NCI-H526 (cell line): ENCODE results near the gene MYBPC2.

Experiments
- DNase-seq, 2 experiments: peaks; one replicate each; lab custom pipeline; 2025; lab: John Stamatoyannopoulos, UW

MYBPC2 gene

DNA sequence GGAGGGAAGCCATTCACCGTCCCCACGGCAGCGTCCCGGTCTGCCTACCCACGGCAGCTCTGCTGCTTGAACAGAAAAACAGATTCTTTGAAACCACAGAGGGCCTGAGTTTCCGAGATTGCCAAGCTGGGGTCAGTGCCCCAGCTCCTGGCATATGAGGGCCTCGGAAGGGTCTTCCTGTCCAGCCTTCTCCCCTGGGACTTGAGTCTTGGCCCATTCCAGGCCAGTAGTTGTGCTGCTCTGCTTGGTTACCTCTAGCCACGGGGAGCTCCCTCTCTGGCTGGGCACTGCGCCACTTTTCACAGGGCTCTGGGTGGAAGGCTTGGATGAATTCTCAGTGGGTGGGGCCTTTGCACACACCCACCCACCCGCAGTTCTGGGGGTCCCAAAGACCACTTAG, 22.6 kb upstream of the MYBPC2 start:
- no peak for DNase-seq

GRCh38 chr19:50412419-50412818, 20.3 kb upstream of the MYBPC2 start:
- DNase-seq, result no peak

- no peak for DNase-seq
These were observed 19.6 kb upstream of the MYBPC2 start for GRCh38 chr19:50413096-50413495.

DNA sequence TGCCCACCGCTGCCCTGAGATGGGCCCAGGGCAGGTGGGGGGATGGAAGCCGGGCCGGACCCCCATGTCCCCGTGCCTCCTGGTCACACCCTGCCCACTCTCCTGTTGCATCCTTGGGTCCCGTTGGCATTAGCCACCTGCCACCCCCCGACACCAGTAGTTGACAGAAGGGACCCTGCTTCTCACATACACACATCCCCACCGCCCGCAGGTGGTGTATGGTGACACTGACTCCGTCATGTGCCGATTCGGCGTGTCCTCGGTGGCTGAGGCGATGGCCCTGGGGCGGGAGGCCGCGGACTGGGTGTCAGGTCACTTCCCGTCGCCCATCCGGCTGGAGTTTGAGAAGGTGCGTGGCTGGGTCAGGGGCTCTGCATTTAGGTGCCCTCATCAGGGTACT, 19.2 kb upstream of the MYBPC2 start:
- no peak for DNase-seq

DNA sequence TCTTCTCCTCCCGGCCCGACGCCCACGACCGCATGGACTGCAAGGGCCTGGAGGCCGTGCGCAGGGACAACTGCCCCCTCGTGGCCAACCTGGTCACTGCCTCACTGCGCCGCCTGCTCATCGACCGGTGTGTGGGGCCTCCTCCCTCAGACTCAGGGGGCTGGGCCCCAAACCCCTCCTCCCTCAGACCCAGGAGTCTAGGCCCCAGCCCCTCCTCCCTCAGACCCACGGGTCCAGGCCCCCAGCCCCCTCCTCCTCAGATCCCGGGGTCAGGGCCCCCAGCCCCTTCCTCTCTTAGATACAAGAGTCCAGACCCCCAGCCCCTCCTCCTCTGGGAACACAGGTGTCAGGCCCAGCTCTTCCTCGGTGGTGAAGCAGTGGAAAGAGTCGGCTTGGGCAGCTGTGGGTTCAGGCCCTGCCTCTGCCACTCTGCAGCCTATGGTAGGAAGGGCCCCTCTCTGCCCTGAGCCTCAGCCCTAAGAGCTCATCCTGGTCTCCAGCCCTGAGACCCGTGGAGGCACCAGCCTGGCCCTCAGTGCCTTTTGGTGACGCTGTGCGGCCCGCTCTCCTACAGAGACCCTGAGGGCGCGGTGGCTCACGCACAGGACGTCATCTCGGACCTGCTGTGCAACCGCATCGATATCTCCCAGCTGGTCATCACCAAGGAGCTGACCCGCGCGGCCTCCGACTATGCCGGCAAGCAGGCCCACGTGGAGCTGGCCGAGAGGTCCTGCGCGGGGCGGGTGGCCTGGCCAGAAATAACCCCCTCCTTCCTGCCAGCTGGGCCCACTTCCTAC, 17.6 kb upstream of the MYBPC2 start:
- DNase-seq, result peak; percentile 52 to 84

DNA sequence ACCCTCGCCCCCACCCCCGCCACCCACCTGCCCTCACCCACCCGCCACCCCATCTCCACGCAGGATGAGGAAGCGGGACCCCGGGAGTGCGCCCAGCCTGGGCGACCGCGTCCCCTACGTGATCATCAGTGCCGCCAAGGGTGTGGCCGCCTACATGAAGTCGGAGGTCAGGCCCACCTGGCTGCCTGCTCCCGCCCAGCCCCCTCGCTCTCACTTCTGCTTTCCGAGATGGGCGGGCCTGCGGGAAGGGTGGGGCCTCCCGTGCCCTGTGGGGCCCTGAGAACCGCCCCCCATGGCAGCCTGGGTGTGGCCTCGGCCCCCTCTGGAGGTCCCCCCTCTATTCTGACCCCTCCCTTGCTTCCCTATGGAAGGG, 17.0 kb upstream of the MYBPC2 start:
- DNase-seq, result no peak

- DNase-seq, result no peak
These were observed 16.4 kb upstream of the MYBPC2 start for GRCh38 chr19:50416034-50416977.

DNA sequence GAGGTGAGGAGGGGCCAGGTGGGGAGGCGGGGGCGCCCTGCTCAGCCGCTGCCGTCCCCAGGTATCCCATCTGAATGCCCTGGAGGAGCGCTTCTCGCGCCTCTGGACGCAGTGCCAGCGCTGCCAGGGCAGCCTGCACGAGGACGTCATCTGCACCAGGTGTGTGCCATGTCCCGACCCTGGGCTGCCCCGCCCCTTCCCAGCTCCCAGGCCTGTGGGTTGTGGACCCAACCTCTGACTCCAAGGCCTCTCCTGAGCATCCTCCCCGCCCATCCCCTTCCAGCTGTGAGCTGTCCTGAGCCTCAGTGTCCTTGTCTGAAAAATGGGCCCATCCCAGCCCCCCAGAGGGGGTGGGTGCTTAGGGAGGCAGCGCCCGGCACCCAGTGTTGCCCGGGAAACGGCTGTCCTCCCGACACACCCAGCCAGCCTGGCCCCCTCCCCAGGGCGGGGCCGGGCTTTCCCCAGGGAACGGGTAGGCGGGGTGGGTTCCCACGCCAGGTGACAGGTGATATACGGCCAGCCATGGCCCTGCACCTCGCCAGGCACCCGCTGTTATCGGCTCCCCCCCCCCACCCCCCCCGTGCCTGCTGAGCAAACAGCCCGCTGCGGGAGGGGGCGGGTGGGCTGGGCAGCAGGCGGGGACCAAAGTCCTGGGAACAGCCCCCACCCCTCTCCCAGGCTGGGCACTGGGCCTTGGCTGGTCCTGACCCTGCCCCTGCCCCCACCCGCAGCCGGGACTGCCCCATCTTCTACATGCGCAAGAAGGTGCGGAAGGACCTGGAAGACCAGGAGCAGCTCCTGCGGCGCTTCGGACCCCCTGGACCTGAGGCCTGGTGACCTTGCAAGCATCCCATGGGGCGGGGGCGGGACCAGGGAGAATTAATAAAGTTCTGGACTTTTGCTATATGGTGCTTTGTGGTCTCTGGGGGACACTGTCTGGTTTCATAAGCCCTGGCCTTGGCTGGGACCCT, 15.3 kb upstream of the MYBPC2 start:
- DNase-seq, result peak; percentile 47 to 85

DNA sequence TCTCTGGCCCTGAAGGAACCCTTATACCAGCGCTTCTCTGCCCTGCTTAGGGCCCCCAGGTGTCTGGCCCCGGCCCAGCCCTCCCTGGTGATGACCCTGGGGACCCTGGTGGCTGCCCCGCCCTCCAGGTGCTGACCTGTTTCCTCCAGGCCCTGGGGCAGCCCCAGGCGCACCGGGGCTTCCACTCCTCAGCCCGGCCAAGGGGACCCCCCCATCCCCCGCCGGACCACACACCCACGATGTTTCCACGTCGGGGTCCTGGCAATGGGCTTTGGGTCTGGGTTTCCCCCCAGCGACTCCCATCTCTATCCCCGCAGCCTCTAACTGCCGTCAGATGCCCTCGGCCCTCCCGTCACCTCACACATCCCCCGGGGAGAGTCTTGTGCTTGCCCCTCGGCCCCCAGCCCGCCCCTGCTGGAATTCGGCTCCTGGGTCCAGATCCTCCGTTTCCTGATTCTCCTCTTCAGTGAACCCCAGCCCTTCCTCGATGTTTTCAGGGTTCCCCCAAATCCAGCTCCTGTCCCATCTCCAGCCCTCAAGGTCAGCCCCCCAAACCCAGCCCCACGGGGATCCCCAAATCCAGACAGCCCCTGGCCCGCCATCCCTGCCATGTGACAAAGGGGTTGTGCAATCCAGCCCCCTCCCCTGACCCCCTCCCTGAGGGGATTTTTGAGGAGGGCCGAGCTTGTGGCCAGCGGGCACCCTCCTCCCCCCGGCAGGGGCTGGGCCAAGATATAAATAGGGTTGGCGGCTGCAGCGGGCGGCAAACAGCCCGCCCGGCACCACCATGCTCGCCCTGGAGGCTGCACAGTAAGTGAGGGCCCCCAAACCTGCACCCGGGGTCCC, 14.3 kb upstream of the MYBPC2 start, which contains the start of gene SPIB:
TSS of gene SPIB (plus strand) at position 763 of the 846 bp plus-strand sequence. CDS start at position 788, 25 bp downstream.
- peak in 1 of 2 experiments; percentile 44 for DNase-seq

DNA sequence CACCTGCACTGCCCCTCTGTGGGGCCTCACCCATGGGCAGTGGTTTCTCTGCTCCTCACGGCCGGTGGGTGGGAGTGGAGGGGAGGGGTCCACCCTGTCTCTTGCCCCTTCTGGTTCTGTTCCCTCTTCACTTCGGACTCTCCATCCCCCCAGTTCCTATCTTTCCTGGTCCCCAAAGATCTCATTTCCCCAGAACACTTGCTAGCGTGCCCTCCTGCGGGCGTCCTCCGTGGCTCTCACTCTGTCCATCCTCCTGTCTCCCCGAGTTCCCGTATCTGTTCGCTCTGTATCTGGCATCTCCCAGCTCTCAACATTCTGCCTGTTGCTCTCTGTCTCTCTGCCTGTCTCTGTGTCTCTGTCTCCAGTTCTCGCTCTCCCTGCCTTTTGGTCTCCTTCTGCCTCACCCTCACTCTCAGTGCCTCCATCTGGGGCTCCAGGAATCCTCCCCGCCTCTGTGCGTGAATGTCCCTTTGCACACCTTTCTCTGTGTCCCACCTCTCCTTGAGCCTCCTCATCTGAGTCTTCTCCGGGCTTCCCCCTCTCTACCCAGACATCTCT, 13.6 kb upstream of the MYBPC2 start:
- peak in 1 of 2 experiments; percentile 60 for DNase-seq

GRCh38 chr19:50419580-50420035, 13.1 kb upstream of the MYBPC2 start:
- DNase-seq, result peak in 1 of 2 experiments; percentile 60

DNA sequence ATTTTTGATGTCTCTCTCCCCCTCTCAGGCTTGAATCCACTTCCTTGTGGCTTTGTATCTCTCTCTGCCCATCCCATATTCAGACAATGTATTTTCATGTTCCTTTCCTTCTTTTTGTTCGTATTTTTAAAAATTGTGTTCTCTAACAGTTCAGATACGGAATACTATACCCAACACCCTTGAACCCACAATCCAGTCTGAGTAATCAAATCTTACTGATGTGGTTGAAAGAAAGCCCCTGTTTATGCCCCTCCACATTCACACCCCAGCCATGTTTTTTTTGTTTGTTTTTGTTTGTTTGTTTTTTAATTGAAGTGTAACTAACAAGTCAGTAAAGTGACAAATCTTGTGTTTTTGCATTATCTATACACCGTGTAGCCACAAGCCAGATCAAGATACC, 12.6 kb upstream of the MYBPC2 start:
- no peak for DNase-seq

DNA sequence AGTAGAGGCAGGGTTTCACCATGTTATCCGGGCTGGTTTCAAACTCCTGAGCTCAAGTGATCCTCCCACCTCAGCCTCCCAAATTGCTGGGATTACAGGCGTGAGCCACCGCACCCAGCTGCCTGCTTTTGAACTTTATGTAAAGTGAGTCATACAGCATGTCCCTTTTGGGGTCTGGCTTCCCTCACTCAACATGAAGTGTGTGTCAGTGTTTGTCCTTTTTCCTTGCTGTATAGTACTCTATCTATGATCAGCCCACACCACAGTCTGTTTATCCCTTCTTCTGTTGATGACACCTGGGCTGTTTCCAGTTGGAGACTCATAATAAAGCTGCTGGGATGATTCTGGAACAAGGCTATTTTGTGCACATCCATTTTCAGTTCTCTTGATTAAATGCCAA, 11.9 kb upstream of the MYBPC2 start:
- no peak for DNase-seq

- DNase-seq, result peak; percentile 92 to 96
These were observed 10.1 kb upstream of the MYBPC2 start for GRCh38 chr19:50422397-50423278.

GRCh38 chr19:50423279-50424113, 9.2 kb upstream of the MYBPC2 start:
- no peak for DNase-seq

GRCh38 chr19:50425581-50425980, 7.1 kb upstream of the MYBPC2 start:
- no peak for DNase-seq

GRCh38 chr19:50427318-50427925, 5.3 kb upstream of the MYBPC2 start:
- no peak for DNase-seq

DNA sequence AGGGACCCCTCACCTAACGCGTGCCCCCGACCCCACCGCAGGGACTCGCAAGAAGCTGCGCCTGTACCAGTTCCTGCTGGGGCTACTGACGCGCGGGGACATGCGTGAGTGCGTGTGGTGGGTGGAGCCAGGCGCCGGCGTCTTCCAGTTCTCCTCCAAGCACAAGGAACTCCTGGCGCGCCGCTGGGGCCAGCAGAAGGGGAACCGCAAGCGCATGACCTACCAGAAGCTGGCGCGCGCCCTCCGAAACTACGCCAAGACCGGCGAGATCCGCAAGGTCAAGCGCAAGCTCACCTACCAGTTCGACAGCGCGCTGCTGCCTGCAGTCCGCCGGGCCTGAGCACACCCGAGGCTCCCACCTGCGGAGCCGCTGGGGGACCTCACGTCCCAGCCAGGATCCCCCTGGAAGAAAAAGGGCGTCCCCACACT, 4.7 kb upstream of the MYBPC2 start:
- no peak for DNase-seq
